H1 (cell line): ENCODE results near the gene LRRC4.

Experiments used
- FOSL1 ChIP-seq: IDR thresholded peaks from 2 replicates; pipeline ENCODE4 v1.6.1; 2011; ENCODE audit warnings: mild to moderate bottlenecking, low read depth, low read length, moderate library complexity; ENCODE audit not compliant: insufficient read depth
- JUND ChIP-seq: IDR thresholded peaks from 2 replicates; pipeline ENCODE4 v1.6.1; 2011; ENCODE audit warnings: mild to moderate bottlenecking, improper control_type of control experiment, low read length
- MAFK ChIP-seq: IDR thresholded peaks from 2 replicates; pipeline ENCODE4 v1.6.1; 2012; ENCODE audit warnings: low read depth, mild to moderate bottlenecking, improper control_type of control experiment, low read length
- POLR2A ChIP-seq, 2 experiments: IDR thresholded peaks; 1 replicate in 1 of 2; 2 replicates in 1 of 2; pipeline ENCODE4 v1.6.1; 2011; ENCODE audit warnings: low read depth in 2 of 2, low read length in 2 of 2, mild to moderate bottlenecking in 2 of 2; ENCODE audit errors: control extremely low read depth in 1 of 2
- POLR2AphosphoS5 ChIP-seq: IDR thresholded peaks from 2 replicates; pipeline ENCODE4 v1.6.1; 2011; ENCODE audit warnings: low read depth, low read length
- POU5F1 ChIP-seq: IDR thresholded peaks from 2 replicates; pipeline ENCODE4 v1.6.1; 2011; ENCODE audit warnings: low read depth, mild to moderate bottlenecking, low read length, moderate library complexity
- RBBP5 ChIP-seq: IDR thresholded peaks from 2 replicates; pipeline ENCODE4 v1.7.1; 2012; ENCODE audit warnings: low read depth, mild to moderate bottlenecking, inconsistent platforms, low read length, moderate library complexity, borderline replicate concordance
- SUZ12 ChIP-seq: fragments of 200-600 bp; sonication (generic); IDR thresholded peaks from 2 replicates; pipeline ENCODE4 v1.6.1; 2012; ENCODE audit warnings: mild to moderate bottlenecking, inconsistent platforms, low read length, moderate library complexity, mixed read lengths
- TEAD4 ChIP-seq: IDR thresholded peaks from 2 replicates; pipeline ENCODE4 v1.6.1; 2012; ENCODE audit warnings: low read depth, low read length, inconsistent platforms, mixed read lengths
- YY1 ChIP-seq: IDR thresholded peaks from 2 replicates; pipeline ENCODE4 v1.6.1; 2011; ENCODE audit warnings: low read depth, mild to moderate bottlenecking, low read length
- TF ChIP-seq, protein P1 (sequence below), 3 experiments: IDR thresholded peaks; 1 replicate in 2 of 3; 2 replicates in 1 of 3; pipeline versions ENCODE4 v1.5.1 to v1.6.1; 2011; ENCODE audit warnings: low read length in 3 of 3, mild to moderate bottlenecking in 3 of 3, inconsistent platforms in 2 of 3, low read depth in 1 of 3, moderate library complexity in 1 of 3; ENCODE audit not compliant: insufficient read depth in 1 of 3; ENCODE audit errors: control extremely low read depth in 1 of 3

DNA sequence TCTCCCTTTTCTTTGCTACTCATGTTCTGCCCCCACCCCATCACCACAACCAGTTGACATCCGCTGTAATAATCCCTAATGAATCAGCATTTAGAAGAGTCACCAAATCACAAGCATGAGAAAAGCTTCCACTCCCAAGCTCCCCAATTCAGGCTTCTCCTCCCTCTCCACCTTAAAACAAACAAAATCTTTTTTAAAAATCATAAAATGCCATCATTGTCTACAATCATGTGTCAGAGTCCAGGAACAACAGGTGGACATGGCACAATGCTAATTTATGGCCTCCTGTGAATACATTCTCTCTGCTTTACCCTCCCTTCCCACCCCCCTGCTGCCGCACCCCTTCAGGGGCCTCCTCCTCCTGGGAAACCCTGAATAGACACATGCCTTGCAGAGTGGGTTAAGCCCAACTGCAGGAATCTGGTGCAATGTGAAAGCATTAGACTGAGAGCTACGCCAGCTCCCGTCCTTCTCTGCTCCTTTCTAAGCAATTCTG lies 3.7 kb downstream of the LRRC4 start:
- TF ChIP-seq, protein P1, sequence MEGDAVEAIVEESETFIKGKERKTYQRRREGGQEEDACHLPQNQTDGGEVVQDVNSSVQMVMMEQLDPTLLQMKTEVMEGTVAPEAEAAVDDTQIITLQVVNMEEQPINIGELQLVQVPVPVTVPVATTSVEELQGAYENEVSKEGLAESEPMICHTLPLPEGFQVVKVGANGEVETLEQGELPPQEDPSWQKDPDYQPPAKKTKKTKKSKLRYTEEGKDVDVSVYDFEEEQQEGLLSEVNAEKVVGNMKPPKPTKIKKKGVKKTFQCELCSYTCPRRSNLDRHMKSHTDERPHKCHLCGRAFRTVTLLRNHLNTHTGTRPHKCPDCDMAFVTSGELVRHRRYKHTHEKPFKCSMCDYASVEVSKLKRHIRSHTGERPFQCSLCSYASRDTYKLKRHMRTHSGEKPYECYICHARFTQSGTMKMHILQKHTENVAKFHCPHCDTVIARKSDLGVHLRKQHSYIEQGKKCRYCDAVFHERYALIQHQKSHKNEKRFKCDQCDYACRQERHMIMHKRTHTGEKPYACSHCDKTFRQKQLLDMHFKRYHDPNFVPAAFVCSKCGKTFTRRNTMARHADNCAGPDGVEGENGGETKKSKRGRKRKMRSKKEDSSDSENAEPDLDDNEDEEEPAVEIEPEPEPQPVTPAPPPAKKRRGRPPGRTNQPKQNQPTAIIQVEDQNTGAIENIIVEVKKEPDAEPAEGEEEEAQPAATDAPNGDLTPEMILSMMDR (IDR thresholded peaks at IDR 0.05; ENCODE audit: control extremely low read depth in 1 of 3, insufficient read depth in 1 of 3, low read depth in 1 of 3, low read length in 3 of 3) = no peak
- TF ChIP-seq SUZ12 = no peak
- no peak for TF ChIP-seq POLR2AphosphoS5
- no peak for TF ChIP-seq TEAD4
- TF ChIP-seq YY1 = no peak
- no peak for TF ChIP-seq POU5F1
- TF ChIP-seq RBBP5 = no peak
- no peak for TF ChIP-seq JUND
- no peak for TF ChIP-seq POLR2A (IDR thresholded peaks at IDR 0.05; ENCODE audit: control extremely low read depth in 1 of 2, low read depth in 2 of 2, low read length in 2 of 2)
- TF ChIP-seq MAFK = no peak
- TF ChIP-seq FOSL1 = no peak
